ENCODE measurements around the gene HTR2A. TPM values are rescaled to one million over a fixed set of nuclear protein-coding genes. Genes with fewer than 3 reads are reported as not detected.
A peak's percentile ranks its signal among the peaks of the same experiment; 100 is the strongest.
"Not testable (repeated sequence)": the region's sequence is repeated elsewhere in the genome, so short reads cannot be mapped to it uniquely, and the experiment has no call there.

Gene HTR2A
- total RNA-seq, 1 experiment from 2014 or later = 0.34 TPM

DNA sequence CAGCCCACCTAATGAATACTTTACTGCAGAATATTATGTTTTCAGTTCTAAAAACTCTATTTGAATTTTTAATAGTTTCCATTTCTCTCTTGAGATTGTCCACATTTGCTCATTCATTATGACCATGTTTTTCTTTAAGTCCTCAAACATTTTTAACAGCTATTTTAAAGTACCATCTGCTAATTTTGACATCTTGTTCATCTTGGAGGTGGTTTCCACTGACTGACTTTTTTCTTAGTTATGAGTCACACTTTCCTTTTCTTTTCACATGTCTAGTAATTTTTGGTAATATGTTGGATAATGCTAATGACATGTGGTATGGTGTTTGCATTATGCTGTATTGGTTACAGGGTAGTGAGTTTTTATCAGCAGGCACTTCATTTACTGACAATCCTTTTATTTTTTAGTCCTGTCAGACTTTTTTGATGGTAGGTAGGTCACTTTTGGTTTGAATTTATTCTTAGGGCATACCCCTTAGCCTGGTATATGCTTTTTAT, 84.5 kb downstream of the HTR2A start:
- DNase-seq (ENCODE audit: low read depth) = no peak

DNA sequence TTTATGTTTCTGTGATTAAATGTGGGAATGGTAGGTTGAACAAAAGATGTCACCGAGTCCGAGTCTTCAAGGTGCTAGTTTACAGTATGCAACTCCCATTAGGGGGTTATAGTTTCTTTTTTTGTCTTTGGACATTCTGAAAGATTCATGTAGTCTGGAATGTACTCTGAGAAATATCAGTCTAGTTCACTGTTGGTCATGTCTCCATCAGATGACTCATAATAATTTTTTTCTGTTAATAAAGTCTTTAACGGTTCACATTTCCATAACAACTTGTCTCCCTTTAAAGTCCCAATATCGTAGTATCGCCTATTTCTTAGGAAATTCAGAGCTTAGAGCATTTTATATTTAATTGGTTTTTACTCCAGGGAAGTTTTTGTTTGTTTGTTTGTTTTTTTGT, 86.4 kb downstream of the HTR2A start:
- DNase-seq (ENCODE audit: low read depth) = peak; percentile 67

DNA sequence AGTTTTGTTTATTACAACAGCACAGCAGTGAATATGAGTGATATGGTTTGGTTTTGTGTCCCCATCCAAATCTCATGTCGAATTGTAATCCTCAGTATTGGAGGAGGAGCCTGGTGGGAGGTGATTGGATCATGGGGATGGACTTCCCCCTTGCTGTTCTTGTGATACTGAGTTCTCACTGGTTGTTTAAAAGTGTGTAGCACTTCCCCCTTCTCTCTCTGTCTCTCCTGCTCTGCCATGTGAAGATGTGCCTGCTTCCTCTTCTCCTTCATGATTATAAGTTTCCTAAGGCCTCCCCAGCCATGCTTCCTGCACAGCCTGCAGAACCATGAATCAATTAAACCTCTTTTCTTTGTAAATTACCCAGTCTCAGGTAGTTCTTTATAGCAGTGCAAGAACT, 91.9 kb downstream of the HTR2A start:
- DNase-seq (ENCODE audit: low read depth) = not testable (repeated sequence)

- peak; percentile 99 for DNase-seq (ENCODE audit: low read depth)
Observed at GRCh38 chr13:46804391-46804815, 92.5 kb downstream of the HTR2A start.

- peak; percentile 84 for DNase-seq (ENCODE audit: low read depth)
Observed at GRCh38 chr13:46803586-46803985, 93.3 kb downstream of the HTR2A start.

DNA sequence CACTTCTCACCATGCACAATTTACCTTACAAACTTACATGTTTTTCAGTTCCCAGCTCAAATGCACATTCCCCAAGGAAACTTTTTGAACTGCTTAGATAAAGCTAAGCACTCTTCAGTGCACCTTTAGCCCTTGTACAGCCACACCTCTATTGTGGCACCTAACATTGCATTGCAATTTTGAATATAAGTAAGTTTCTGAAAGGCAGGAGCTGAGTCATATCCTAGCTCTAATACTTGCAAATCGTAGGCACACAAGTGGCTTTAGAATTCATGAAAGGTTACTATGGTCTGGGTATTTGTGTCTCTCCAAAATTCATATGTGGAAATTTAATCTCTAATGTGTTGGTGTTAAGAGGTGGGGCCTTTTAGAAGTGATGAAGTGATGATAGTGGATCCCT, 95.0 kb downstream of the HTR2A start:
- no peak for DNase-seq (ENCODE audit: low read depth)

- DNase-seq (ENCODE audit: low read depth) = no peak
Observed at GRCh38 chr13:46799139-46799538, 97.7 kb downstream of the HTR2A start.

DNA sequence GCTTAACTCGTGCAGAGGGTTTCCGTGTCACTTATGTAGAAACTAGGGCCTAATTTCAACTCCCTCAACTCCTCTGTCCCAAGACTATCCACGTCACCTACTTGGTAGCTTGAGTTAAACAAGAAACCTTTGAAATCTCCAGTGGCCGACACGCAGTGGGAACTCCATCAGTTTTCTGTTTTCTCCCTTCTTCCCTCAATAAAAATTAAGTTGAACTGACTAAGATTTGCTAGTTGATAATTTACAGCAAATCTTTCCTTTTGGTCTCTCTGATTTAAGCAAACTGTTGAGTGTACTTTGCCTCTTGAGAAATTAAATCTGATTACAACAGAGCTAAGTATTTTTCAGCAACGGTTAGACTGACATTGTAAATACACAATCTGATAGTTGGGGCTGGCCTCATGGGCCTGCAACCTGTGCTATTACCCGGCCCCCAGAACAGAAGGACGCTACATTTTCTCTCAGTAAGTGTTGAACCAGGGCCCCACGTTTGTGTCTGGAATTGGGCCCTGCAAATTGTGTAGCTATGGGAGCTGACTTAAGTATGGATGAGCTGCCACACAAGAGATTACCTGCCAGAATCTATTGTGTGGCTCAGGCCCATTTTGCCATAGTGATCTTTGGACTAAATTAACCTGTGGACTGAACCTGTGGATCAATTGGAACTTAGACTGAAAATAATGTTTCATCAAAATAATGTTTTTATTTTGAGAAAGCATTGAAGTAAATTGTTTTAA, 99.2 kb downstream of the HTR2A start:
- no peak for DNase-seq (ENCODE audit: low read depth)

DNA sequence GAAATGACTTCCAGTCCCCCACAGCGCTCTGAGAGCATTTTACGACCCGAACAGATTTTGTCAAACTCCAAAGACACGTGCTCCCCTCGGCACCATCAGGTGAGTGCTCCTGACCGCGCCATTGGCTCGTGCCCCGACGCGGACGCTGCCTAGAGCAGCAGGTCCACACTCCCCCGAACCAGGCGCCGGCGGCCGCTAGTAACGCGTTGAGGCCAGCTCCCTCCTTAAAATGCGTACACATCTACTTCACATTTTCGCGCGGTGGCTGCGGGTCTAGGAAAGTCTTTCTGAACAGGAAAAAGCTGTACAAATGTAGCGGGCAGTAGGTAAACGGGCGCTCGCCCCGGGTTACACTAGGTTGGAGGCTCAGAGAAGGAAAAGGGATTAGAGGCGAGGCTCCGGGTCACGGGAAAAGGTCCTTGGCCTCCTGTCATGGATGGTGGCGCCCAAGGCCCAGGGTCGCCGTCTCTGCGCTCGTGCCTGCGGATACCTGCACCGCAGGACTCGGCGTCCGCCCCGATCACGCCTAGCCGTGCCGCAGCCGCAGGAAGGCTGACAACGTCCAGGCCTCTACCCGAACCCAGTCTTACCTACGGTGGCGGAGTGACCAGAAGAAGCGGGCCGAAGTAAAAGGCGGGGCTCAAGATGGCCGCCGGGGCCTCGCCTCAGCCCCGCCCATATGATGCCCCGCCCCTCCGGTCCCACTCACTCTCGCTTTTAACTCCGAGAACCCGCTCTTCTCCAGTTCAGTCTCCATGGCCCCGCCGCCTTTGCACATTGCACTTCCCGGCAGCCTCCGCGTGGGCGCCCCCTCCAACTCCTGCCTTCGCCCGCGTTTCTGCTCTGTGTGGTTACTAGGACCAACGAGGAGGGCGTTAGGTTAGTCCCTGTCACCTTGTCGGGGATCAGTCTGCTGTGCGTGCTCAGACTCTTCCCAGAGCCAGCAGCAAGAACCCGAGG, 100.1 kb downstream of the HTR2A start, which contains the start of gene ESD:
TSS of gene ESD (minus strand) at position 647 of the 960 bp plus-strand sequence. CDS start 5,748 bp downstream, outside the sequence.
- DNase-seq (ENCODE audit: low read depth) = peak; percentile 92

- DNase-seq (ENCODE audit: low read depth) = no peak
Observed at GRCh38 chr13:46796129-46796514, 100.7 kb downstream of the HTR2A start.

DNA sequence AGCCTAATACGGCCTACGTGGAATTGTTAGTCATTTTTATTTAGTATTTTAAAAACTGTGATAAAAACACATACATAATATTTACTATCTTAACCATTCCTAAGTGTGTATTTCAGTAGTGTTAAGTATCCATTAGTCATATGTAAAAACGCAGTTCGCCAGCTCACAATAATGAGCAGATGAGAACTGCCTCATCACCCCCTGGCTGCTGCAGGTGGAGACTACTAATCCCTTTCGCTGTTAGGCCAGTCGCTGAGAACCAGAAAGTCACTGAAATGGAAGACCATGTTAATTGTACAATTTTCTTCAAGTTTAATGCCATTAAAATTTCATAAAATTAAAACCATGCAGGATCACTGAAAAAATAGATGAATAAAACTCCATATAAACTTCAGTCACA, 101.5 kb downstream of the HTR2A start:
- no peak for DNase-seq (ENCODE audit: low read depth)

GRCh38 chr13:46783504-46783903, 113.3 kb downstream of the HTR2A start:
- DNase-seq (ENCODE audit: low read depth) = no peak

DNA sequence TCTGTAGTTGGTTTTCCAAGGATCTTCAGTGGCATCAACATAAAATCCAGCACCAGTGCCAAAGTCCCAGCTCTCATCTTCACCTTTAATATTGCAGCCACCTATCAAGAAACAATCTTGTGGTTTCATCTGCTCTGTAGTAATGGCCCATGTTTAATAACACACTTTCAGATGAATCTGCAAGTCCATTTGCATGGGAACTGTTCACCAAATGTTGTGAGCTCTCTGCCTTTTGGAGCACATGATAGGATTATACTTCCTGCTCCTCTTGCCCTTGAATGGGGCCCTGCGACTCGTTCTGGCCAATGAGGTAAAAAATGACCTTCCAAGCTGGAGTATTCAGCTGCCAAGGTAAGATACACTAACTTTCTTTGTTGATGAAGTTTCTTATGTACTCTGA, 114.2 kb downstream of the HTR2A start:
- DNase-seq (ENCODE audit: low read depth) = no peak

- DNase-seq (ENCODE audit: low read depth) = no peak
Observed at GRCh38 chr13:46782066-46782465, 114.8 kb downstream of the HTR2A start.

Other genes with a start within 250 kb of the HTR2A start
- 170 and 172 TPM in 2 replicates for gene ESD, start 99.9 kb downstream of the HTR2A start, total RNA-seq (2014; rRNA removed)

Data from LHCN-M2 (cell line).